SU-DHL-6 (cell line): ENCODE data around the gene HDAC2.
"Not testable (repeated sequence)": the region's sequence is repeated elsewhere in the genome, so short reads cannot be mapped to it uniquely, and the experiment has no call there.

ENCODE experiments used
- CTCF ChIP-seq: fragments of 200-600 bp; sonication (generic); IDR thresholded peaks from one replicate; pipeline ENCODE4 v1.5.1; 2017; ENCODE audit warnings: antibody characterized with exemption, mild to moderate bottlenecking, low read length, moderate library complexity; ENCODE audit not compliant: insufficient read depth, poor library complexity, severe bottlenecking
- EZH2phosphoT487 ChIP-seq: fragments of 200-600 bp; sonication (generic), shearing (Covaris generic); conservative IDR thresholded peaks from 2 replicates; pipeline ENCODE4 v1.6.1; 2018; ENCODE audit warnings: mild to moderate bottlenecking, antibody characterized with exemption, low read length, moderate library complexity, mixed read lengths

- TF ChIP-seq CTCF, EZH2phosphoT487: not testable (repeated sequence)
Measured at GRCh38 chr6:114011486-114011885, 40.5 kb upstream of the HDAC2 start.
